GM12874 (cell line): ENCODE results near the gene P4HA2.

Experiments
- TF ChIP-seq, protein P1 (sequence below): IDR thresholded peaks from 2 replicates; pipeline ENCODE4 v1.5.1; 2011; ENCODE audit warnings: low read depth, mild to moderate bottlenecking, control low read depth, low read length, moderate library complexity; ENCODE audit not compliant: insufficient read depth

P4HA2 gene

DNA sequence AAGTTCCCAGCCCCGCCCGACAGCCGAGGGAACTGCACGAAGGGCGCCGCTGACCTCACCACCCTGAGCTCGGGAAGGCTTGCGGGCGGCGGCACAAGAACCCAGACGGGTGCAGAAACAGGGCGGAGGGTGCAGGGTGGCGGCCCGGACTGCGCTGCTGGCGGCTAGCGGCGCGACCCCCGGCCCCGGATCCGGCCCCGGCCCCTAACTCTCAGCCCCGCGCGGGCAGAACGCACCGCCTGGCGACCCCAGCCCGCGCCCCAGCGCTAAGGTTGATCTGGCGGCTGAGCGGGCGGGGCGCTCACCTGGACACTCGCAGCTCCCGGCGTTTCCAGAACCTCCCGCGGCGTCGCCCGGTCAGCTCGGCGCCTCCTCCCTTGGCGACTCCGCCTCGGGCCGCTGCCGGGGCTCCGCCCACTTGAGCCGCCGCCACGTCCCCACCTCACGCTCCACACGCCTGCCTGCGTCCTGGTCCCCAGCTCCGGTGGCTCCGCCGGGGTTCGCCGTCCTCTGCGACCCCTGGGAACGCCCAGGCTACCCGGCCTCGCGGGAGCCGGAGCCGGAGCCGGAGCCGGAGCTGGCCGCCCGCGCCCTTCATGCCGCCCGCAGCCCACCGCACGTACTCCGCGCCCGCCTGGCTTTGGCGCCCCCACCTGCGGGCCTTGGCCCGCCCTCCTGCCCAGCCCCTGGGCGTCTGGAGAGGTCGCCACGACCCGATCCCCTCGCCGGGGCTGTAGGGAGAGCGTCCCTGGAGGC is at the start of gene P4HA2:
Gene P4HA2, minus strand, starts transcription at position 369 of the 756 bp plus-strand sequence. CDS start 9,227 bp downstream, outside the sequence.
- TF ChIP-seq, protein P1, sequence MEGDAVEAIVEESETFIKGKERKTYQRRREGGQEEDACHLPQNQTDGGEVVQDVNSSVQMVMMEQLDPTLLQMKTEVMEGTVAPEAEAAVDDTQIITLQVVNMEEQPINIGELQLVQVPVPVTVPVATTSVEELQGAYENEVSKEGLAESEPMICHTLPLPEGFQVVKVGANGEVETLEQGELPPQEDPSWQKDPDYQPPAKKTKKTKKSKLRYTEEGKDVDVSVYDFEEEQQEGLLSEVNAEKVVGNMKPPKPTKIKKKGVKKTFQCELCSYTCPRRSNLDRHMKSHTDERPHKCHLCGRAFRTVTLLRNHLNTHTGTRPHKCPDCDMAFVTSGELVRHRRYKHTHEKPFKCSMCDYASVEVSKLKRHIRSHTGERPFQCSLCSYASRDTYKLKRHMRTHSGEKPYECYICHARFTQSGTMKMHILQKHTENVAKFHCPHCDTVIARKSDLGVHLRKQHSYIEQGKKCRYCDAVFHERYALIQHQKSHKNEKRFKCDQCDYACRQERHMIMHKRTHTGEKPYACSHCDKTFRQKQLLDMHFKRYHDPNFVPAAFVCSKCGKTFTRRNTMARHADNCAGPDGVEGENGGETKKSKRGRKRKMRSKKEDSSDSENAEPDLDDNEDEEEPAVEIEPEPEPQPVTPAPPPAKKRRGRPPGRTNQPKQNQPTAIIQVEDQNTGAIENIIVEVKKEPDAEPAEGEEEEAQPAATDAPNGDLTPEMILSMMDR: no peak

DNA sequence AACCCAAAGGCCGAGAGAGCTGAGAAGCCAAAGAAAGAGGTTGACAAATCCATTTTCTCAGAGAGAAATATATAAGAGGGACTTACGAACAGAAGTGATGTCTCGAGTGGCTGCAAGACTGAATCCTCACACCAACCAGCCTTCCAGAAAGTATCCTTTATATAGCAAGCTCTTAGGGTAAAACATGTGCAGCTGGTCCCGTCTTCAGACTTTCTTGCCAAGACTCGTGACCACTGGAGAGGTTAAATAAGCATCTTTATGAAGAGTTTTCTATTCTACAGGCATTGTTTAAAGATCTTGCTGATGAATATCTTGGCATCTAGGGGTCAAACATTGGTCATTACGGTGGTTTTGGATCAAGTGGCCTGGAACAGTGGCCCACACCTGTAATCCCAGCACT is 49.6 kb upstream of the P4HA2 start:
- TF ChIP-seq, protein P1: no peak

DNA sequence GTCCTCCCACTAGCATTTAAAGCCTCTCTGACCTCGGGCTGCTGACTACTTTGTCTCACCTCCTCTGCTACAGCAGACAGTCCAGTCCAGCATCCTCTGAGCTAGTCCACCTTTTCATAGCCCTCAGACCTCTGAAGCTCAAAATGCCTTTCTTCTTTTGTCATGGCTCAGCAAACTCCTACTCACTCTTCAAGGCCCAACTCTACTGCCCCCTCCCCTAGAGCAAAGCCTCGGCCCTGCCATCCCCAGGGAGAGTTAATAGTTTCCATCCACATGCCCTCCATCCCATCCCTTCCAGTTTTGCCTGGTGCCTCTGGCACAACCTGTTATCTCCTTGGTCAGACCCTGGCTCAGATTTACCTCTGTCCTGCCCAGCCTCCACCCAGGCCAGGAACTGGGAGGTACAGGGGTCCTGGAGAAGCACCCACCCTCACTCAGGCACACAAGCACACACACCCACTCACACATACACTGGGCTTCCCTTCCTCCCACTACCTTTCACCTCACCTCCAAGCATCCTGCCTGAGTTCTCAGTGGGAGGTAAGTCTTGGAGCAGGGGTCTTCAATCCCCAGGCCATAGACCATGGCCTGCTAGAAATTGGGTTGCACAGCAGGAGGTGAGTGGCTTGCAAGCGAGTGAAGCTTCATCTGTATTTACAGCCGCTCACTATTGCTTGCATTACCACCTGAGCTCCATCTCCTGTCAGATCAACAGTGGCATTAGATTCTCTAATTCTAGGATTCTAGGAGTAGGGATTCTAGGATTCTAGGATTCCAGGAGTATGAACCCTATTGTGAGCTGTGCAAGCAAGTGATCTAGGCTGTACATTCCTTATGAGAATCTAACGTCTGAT is 47.9 kb upstream of the P4HA2 start:
- TF ChIP-seq, protein P1: no peak

DNA sequence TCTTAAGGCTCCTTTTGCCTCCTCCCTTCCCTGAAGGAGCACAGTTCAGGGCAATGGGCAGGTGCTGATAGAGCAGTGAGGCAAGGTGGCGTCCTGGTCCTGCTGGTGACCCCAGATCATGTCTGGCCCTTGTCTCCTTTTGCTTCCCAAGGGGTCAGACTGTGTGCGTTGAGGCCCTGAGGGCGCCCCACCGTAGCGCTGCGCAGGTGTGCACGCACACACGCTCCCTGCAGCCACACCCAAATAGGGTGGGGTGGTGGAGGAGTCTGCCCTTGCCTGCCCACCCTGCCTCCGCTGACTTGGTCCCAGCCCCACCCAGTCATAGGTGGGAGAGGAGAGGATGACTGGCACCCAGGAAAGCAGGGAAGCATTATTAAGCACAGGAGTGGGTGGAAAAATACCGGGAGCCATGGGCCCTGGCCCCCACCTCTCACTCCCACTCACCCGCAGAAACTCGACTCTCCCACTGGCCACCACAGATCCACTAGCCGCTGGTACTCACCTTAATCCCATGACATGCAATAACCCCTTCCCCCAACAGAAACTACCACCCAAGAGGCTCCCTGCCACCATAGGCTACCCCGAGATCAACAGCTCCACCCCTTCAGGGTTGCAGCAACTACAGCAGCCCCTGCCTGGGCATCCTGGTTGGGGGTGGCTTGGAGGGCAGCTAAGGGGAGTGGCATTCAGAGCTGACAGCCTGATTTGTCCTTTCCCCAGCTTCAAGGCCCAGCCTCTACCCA is 46.6 kb upstream of the P4HA2 start:
- TF ChIP-seq, protein P1: no peak

DNA sequence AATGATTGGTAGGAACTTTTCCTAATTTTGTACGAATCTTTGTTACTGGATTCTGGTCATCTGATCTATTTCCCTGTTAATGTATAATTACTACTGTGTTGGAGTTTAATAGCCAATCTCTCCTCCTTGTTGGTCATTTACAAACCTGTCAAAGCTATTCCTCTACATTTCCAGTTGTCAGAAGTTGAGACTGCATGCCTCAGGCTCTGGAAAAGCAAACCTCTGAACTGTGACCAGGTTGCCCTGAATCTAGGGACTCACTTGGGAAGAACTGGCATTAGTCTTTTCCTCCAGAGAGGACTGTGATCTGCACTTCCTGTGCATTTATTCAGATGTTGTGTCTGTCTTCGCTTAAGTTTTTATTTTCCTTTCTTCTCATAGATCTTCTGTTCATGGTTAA is 46.0 kb upstream of the P4HA2 start:
- TF ChIP-seq, protein P1: no peak

DNA sequence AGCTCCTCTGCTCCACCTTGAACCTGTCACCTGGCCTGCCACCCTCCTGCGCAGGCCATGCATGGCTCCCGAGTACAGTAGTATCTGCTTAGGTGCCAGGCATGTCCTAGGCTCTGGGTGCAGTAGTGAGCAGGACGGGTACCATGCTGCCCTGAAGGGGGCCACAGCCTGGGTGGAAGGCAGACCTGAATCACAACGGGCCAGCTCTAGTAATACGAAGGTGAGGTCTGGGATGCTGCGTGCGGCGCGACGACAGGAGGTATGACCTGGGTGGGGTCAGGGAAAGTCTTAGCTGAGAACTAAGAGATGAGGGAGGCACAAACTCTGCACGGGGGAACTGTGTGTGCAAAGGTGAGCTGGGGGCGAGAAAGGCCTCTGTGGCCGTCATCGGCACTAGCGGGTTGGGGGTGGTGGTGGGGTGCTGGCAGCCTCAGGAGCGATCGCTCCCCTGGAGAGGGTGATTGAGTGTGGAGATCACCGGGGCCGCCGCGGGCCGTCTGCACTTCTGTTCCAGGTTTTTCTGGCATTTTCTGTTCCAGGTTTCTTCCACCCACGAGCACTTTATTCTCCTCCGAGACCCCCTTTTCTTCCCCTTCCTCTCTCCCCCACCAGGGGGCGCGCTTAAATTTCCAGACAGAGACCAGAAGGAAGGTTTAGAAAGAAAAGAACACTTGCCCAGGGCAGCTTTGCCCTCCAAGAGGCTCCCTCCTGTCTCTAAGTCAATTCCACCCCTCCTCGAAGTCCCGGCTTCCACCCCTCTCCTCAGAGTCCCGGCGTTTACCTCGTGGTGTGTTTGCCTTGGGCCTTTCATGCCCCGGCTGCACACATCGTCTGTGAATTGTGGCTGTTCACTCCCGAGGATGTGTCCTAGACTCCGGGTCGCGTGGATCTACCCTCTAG is 44.9 kb upstream of the P4HA2 start:
- TF ChIP-seq, protein P1: peak; percentile 77
